Gastrocnemius medialis (tissue), 4 donors: ENCODE results near the gene CEACAM21. TPM values are rescaled to one million over a fixed set of nuclear protein-coding genes. Genes with fewer than 3 reads are reported as not detected.

Experiments
- ATAC-seq, 2 donors: fragments of 150-250 bp; one replicate each; pipeline ENCODE4 v1.9.1; 2016
- DNase-seq, 2 donors: peaks; one replicate each; pipeline ENCODE4 v3.0.0-alpha.2; 2019
- H3K27ac ChIP-seq, 4 donors: fragments of 200-600 bp; sonication (generic); 1 replicate in 1 of 4; 2 replicates in 3 of 4; pipeline ENCODE4 v1.5.1; 2016 to 2018; ENCODE audit warnings: mild to moderate bottlenecking in 2 of 4, moderate library complexity in 1 of 4
- H3K27me3 ChIP-seq, 3 donors: fragments of 200-600 bp; sonication (generic) in 2 of 3; 1 replicate in 1 of 3; 2 replicates in 2 of 3; pipeline versions ENCODE4 v1.5.1 to v1.6.0; 2016 to 2019; ENCODE audit warnings: mild to moderate bottlenecking in 1 of 3, moderate library complexity in 1 of 3
- H3K36me3 ChIP-seq, 2 donors: fragments of 200-600 bp; sonication (generic) in 1 of 2; one replicate each; pipeline ENCODE4 v1.5.1; 2017 to 2018
- H3K4me1 ChIP-seq, 2 donors: fragments of 200-600 bp; sonication (generic) in 1 of 2; one replicate each; pipeline ENCODE4 v1.5.1; 2016 to 2017; ENCODE audit warnings: mild to moderate bottlenecking in 2 of 2
- H3K4me3 ChIP-seq, 4 donors: fragments of 200-600 bp; sonication (generic) in 3 of 4; 1 replicate in 1 of 4; 2 replicates in 3 of 4; pipeline ENCODE4 v1.5.1; 2016 to 2019; ENCODE audit warnings: mild to moderate bottlenecking in 2 of 4
- H3K9me3 ChIP-seq, 3 donors: fragments of 200-600 bp; sonication (generic) in 2 of 3; 1 replicate in 1 of 3; 2 replicates in 2 of 3; pipeline ENCODE4 v1.5.1; 2016 to 2019
- CTCF ChIP-seq, 5 experiments: fragments of 450-650 bp in 3 of 5; fragments of 200-600 bp in 2 of 5; sonication (generic) in 2 of 5; IDR thresholded peaks in 4 of 5; conservative IDR thresholded peaks in 1 of 5; 1 replicate in 4 of 5; 2 replicates in 1 of 5; pipeline ENCODE4 v1.5.1; 2016 to 2019; ENCODE audit warnings: antibody characterized with exemption in 5 of 5, mild to moderate bottlenecking in 3 of 5, moderate library complexity in 3 of 5
- POLR2A ChIP-seq, 2 donors: fragments of 450-650 bp; IDR thresholded peaks; one replicate each; pipeline ENCODE4 v1.6.1; 2017; ENCODE audit warnings: antibody characterized with exemption in 2 of 2, mild to moderate bottlenecking in 2 of 2, moderate library complexity in 2 of 2
- in situ Hi-C, 4 donors: fragments of 200-750 bp; cut with MboI; loops; one replicate each; pipeline versions ENCODE4 v1.15.0 to v1.8.0; 2017; ENCODE audit warnings: low sequenced_read_pairs in 4 of 4
- intact Hi-C: fragments of 100-400 bp; cut with DNase I; formaldehyde crosslinking; loops from one replicate; pipeline ENCODE4 v1.15.1; 2023; ENCODE audit warnings: low total_unique reads
- total RNA-seq, 4 donors: library from RNA; depleted of rRNA; stranded (reverse); fragments of >200 nt; gene quantifications; one replicate each; pipeline versions ENCODE4 v1.1.0 to v1.2.3, GENCODE V29; 2016

The CEACAM21 gene
- total RNA-seq, 4 donors from 2014 or later = 0.49 TPM; not detected in 3

- DNase-seq = no peak
- intact Hi-C loops (no loop called here), in situ Hi-C loops (no loop called here)
- no peaks in the 10 kb centered on the region for H3K27me3 ChIP-seq
- ATAC-seq = no peak
- H3K4me1 ChIP-seq = no peaks in the 10 kb centered on the region
- TF ChIP-seq CTCF (IDR thresholded peaks at IDR 0.05 in 4 of 5, conservative IDR thresholded peaks at IDR 0.05 in 1 of 5) (no peak), POLR2A (IDR thresholded peaks at IDR 0.05) (no peak)
- no peak overlapping the region for H3K27ac ChIP-seq
- no peaks in the 10 kb centered on the region for H3K36me3 ChIP-seq
- no peaks in the 10 kb centered on the region for H3K9me3 ChIP-seq
- no peak overlapping the region for H3K4me3 ChIP-seq
Observed at GRCh38 chr19:41587838-41588210, 11.9 kb downstream of the CEACAM21 start.

- ATAC-seq (no peak), DNase-seq (no peak)
- Histone ChIP-seq H3K27ac (no peak overlapping the region), H3K9me3 (no peaks in the 10 kb centered on the region), H3K4me3 (no peak overlapping the region), H3K27me3 (no peaks in the 10 kb centered on the region), H3K36me3 (no peaks in the 10 kb centered on the region), H3K4me1 (no peaks in the 10 kb centered on the region)
- TF ChIP-seq CTCF (IDR thresholded peaks at IDR 0.05 in 4 of 5, conservative IDR thresholded peaks at IDR 0.05 in 1 of 5) = no peak
- TF ChIP-seq POLR2A (IDR thresholded peaks at IDR 0.05) = no peak
- in situ Hi-C loops = no loop called here
- intact Hi-C loops = no loop called here
Observed at GRCh38 chr19:41588497-41589209, 12.7 kb downstream of the CEACAM21 start.

GRCh38 chr19:41589371-41589770, 13.4 kb downstream of the CEACAM21 start:
- no peaks in the 10 kb centered on the region for H3K4me1 ChIP-seq
- no peak overlapping the region for H3K4me3 ChIP-seq
- H3K36me3 ChIP-seq = no peaks in the 10 kb centered on the region
- intact Hi-C loops = no loop called here
- H3K27me3 ChIP-seq = no peaks in the 10 kb centered on the region
- no peak overlapping the region for H3K27ac ChIP-seq
- in situ Hi-C loops = no loop called here
- no peak for ATAC-seq
- no peaks in the 10 kb centered on the region for H3K9me3 ChIP-seq
- TF ChIP-seq POLR2A (IDR thresholded peaks at IDR 0.05) (no peak), CTCF (IDR thresholded peaks at IDR 0.05 in 4 of 5, conservative IDR thresholded peaks at IDR 0.05 in 1 of 5) (no peak)
- no peak for DNase-seq

GRCh38 chr19:41590936-41591335, 15.0 kb downstream of the CEACAM21 start:
- no peak for TF ChIP-seq CTCF (IDR thresholded peaks at IDR 0.05 in 4 of 5, conservative IDR thresholded peaks at IDR 0.05 in 1 of 5)
- TF ChIP-seq POLR2A (IDR thresholded peaks at IDR 0.05) = no peak

More at GRCh38 chr19:41590936-41591335, 15.0 kb downstream of the CEACAM21 start:
- H3K4me1 ChIP-seq = no peaks in the 10 kb centered on the region
- intact Hi-C loops (no loop called here), in situ Hi-C loops (no loop called here)
- ATAC-seq = no peak
- H3K27ac ChIP-seq = no peak overlapping the region
- H3K4me3 ChIP-seq = no peak overlapping the region
- H3K27me3 ChIP-seq = no peaks in the 10 kb centered on the region
- no peaks in the 10 kb centered on the region for H3K9me3 ChIP-seq
- no peaks in the 10 kb centered on the region for H3K36me3 ChIP-seq
- DNase-seq = no peak
